Mucosa of descending colon (tissue), 3 donors: ENCODE data around the gene MAP2K1. TPM values are rescaled to one million over a fixed set of nuclear protein-coding genes. Genes with fewer than 3 reads are reported as not detected.

ENCODE experiments used
- ATAC-seq: fragments of 200-7000 bp; cut with Tn5 transposase; one replicate; pipeline ENCODE4 v1.9.1; 2020; ENCODE audit warnings: mild to moderate bottlenecking, moderate library complexity
- DNase-seq, 3 donors: peaks; one replicate each; pipeline ENCODE4 v3.0.0-alpha.2; 2020
- H3K36me3 ChIP-seq: fragments of 200-600 bp; one replicate; pipeline ENCODE4 v1.8.0; 2021; ENCODE audit warnings: low read depth, mild to moderate bottlenecking
- H3K4me1 ChIP-seq: fragments of 200-600 bp; one replicate; pipeline ENCODE4 v1.8.0; 2021; ENCODE audit warnings: low read depth, mild to moderate bottlenecking
- H3K4me3 ChIP-seq: fragments of 200-600 bp; one replicate; pipeline ENCODE4 v1.8.0; 2021; ENCODE audit warnings: mild to moderate bottlenecking
- H3K9me3 ChIP-seq: fragments of 200-600 bp; one replicate; pipeline ENCODE4 v1.8.0; 2021; ENCODE audit warnings: mild to moderate bottlenecking
- CTCF ChIP-seq: fragments of 200-600 bp; IDR thresholded peaks from one replicate; pipeline ENCODE4 v1.8.0; 2022; ENCODE audit warnings: antibody characterized with exemption, mild to moderate bottlenecking
- intact Hi-C, 2 donors: fragments of 100-400 bp; cut with DNase I in 1 of 2; cut with micrococcal nuclease in 1 of 2; formaldehyde crosslinking; loops; one replicate each; pipeline versions ENCODE4 v1.11.0 to v1.11.1; 2022; cut with DNase I, micrococcal nuclease
- total RNA-seq, 3 donors: library from RNA; stranded (reverse); fragmentation: NEBNext Ultra II Directional in 2 of 3; extraction: Animal tissue kit (Norgen Biotek cat#: 25700) in 2 of 3; gene quantifications; one replicate each; pipeline versions ENCODE4 v1.2.1 to v1.2.4, GENCODE V29; 2021 to 2023
- donor health status: DM: no; HTN: no; CAD: no; lungs with moderate emphysema.
- donor health status: DM: no; HTN: no; CAD: no.
- donor health status: DM: no; HTN: yes; CAD: no.

The MAP2K1 gene
- total RNA-seq, 3 donors from 2014 or later, result 34.4 to 45.3 (median 44.0) TPM

- intact Hi-C loops, result no loop called here
- DNase-seq (no peak), ATAC-seq (no peak)
- no peaks in the 10 kb centered on the region for H3K36me3 ChIP-seq
- no peaks in the 10 kb centered on the region for H3K9me3 ChIP-seq
- no peaks in the 10 kb centered on the region for H3K4me1 ChIP-seq
- H3K4me3 ChIP-seq, result no peak overlapping the region
- no peak for TF ChIP-seq CTCF
Observed at GRCh38 chr15:66480267-66480666, 93.6 kb downstream of the MAP2K1 start.

- DNase-seq, result no peak
- Histone ChIP-seq H3K9me3 (no peaks in the 10 kb centered on the region), H3K4me3 (no peak overlapping the region), H3K36me3 (no peaks in the 10 kb centered on the region), H3K4me1 (no peaks in the 10 kb centered on the region)
- TF ChIP-seq CTCF, result no peak
- intact Hi-C loops, result no loop called here
- no peak for ATAC-seq
Observed at GRCh38 chr15:66481107-66481856, 94.6 kb downstream of the MAP2K1 start.

GRCh38 chr15:66482539-66482938, 95.8 kb downstream of the MAP2K1 start:
- intact Hi-C loops, result no loop called here
- TF ChIP-seq CTCF, result no peak
- ATAC-seq (no peak), DNase-seq (no peak)
- H3K4me1 ChIP-seq, result no peaks in the 10 kb centered on the region
- H3K4me3 ChIP-seq, result no peak overlapping the region
- H3K36me3 ChIP-seq, result no peaks in the 10 kb centered on the region
- no peaks in the 10 kb centered on the region for H3K9me3 ChIP-seq

GRCh38 chr15:66483131-66483566, 96.4 kb downstream of the MAP2K1 start:
- Histone ChIP-seq H3K36me3 (no peaks in the 10 kb centered on the region), H3K4me3 (no peak overlapping the region), H3K4me1 (no peaks in the 10 kb centered on the region), H3K9me3 (no peaks in the 10 kb centered on the region)
- intact Hi-C loops, result no loop called here
- ATAC-seq, result peak; percentile 24
- DNase-seq, result no peak
- no peak for TF ChIP-seq CTCF

GRCh38 chr15:66484539-66485112, 97.9 kb downstream of the MAP2K1 start:
- no peaks in the 10 kb centered on the region for H3K4me1 ChIP-seq
- DNase-seq (no peak), ATAC-seq (no peak)
- H3K9me3 ChIP-seq, result no peaks in the 10 kb centered on the region
- intact Hi-C loops, result no loop called here
- no peak for TF ChIP-seq CTCF
- H3K36me3 ChIP-seq, result no peaks in the 10 kb centered on the region
- H3K4me3 ChIP-seq, result no peak overlapping the region
